NCI-H2227 (cell line): ENCODE measurements around the gene ST7.

ENCODE experiments used
- DNase-seq: peaks from one replicate; lab custom pipeline; 2025; ENCODE audit not compliant: unreplicated experiment; lab: John Stamatoyannopoulos, UW

The ST7 gene

DNA sequence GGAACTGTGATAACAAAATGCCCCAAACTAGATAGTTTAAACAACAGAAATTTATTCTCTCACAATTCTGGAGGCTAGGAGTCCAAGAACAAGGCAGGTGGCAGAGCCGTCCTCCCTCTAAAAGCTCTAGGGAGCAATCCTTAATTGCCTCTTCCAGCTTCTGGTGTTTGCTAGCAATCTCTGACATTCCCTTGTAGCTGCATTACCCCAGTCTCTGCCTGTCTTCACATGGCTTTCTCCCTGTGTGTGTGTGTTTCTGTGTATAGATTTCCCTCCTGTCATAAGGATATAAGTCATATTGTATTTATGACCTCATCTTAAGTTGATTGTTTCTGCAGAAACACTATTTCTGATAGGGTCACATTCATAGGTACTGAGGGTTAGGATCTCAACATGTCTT, 192.0 kb downstream of the ST7 start:
- no peak for DNase-seq

- DNase-seq: no peak
Measured at GRCh38 chr7:117146059-117146458, 192.8 kb downstream of the ST7 start.

GRCh38 chr7:117146511-117146910, 193.2 kb downstream of the ST7 start:
- DNase-seq: no peak

- DNase-seq: no peak
Measured at GRCh38 chr7:117148971-117149370, 195.7 kb downstream of the ST7 start.

DNA sequence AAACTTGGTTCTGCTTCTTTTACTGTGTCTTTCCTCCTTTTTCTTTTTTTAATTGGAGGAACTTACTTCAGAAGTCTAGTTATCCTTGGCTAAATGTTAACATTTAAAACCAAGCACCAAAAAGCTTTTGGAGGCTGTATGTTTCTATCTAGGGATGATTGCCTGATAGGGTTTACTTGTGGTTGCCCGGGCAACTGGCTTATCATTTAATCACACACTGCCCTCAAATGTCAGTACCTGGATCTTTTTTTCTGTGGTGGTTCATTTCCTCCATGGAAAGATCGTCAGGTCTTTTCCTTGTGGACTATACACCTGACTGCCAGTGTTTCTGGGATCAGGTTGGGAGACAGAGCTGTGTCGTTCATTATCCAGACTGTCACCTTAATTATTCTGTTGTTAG, 196.4 kb downstream of the ST7 start:
- no peak for DNase-seq

DNA sequence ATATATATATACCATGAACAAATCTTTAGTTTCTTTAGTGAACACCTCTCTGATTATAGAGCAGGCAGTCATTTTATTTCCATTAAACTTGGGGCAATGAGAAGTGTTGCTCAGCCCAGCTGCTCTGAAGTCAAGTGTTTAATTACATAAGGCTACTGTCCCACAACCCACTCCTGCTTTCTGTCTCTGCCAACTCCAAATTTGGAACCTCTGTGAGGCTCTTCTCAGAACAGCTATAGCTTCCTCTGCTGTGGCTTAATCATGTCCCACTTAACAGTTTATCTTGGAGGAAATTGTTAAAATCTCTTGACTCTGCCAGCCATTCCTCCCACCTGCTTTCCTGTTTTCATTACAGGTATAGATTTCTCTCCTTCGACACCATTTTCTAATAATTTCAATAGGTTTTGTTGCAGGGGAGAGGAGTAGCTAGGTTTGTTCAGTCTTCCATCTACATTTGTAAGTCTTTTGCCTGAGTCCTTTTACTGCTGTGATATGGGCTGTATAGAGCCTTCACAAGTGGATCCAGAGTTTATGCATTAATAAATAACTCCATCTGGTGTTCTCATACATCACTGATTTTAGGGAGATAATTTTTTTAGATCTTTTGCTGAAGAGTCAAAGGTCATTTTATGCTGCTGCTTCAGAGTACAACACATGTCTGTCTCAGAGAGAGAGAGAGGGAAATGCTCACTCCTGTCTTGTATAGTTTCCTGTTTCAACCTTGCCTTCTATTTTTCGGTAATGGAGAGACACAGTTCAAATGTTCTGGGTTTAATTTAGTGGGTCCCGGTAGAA, 199.1 kb downstream of the ST7 start:
- no peak for DNase-seq

DNA sequence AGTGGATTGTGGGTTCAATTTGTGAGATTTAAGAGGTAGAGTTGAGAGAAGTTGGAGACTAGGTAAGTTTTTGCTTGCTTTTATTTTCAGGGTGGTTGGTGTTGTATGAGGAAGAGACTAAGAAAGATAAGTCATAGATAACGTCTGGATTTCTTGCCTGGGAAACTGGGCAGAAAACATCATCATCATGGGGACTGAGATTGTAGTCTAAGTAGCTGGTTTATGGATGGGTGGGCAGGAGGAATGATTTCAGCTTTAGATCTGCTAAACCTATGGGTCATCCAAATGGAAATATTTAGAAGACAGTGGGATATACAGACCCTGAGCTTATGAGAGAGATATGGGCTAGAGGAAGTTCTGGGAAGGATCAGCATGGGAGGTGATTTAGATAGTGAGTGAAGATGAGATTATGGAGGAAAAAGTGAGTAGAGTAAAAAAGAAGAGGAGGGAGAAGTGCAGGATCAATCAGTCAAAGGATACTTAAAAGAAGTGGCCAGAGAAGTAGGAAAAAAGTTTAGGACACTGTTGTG, 199.8 kb downstream of the ST7 start:
- no peak for DNase-seq

- DNase-seq: no peak
Measured at GRCh38 chr7:117154721-117155120, 201.4 kb downstream of the ST7 start.

GRCh38 chr7:117155694-117156093, 202.4 kb downstream of the ST7 start:
- no peak for DNase-seq

DNA sequence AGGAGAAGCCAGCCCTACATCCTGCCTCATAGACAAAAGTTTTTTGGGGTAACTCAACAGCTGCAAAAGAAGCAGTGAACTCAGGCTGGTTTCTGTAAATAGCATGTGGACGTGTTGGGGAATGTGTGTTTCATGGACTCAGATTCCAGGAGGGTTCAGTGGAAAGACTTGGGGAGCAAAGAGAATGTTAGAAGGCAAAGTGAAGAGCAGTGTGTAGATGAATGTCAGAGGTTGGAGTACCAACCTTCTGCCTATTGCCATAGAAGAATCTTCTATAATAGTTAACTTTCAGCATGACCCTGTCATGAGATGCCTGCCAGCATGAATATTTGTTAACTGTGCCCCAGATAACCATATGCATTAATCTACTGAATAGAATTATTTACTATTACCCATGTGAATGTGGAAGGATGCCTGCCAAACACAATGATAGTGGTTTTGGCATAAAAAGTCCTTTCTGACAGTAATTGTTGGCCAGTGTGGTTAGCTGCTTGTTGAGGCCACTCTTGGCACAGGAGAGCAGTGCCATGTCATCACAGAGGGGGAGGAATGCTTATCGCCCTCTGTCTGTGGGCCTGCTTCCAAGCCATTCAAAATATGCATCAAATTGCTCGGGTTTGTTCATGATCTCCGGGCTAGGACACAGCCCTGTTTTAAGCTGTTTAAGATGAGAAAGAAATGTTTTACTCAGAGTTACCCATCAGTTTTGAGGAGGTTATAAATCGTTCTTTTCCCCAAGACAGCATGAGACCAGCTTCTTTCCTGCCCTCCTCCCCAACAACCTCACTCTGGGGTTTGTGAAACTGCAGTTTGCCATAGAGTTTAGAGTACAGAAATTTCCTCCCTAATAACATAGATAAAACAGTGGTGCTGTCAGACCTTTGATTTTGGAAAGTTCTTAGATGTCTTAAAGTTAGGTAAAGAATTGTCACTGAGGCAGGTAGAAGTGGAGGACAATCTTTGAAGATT, 204.2 kb downstream of the ST7 start:
- no peak for DNase-seq

GRCh38 chr7:117158941-117159697, 205.8 kb downstream of the ST7 start:
- DNase-seq: no peak

DNA sequence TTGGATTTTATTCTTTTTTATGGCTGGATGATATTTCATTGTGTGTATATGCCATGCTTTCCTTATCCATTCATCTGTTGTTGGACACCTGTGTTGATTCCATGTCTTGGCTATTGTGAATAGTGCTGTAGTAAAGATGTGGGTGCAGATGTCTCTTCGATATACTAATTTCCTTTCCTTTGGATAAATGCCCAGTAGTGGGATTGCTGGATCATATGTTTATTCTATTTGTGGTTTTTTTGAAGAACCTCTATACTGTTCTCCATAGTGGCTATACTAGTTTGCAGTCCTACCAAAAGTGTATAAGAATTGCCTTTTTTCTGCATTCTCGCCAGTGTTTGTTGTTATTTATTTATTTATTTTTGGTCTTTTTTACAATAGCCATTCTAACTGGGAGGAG, 209.8 kb downstream of the ST7 start:
- DNase-seq: no peak

DNA sequence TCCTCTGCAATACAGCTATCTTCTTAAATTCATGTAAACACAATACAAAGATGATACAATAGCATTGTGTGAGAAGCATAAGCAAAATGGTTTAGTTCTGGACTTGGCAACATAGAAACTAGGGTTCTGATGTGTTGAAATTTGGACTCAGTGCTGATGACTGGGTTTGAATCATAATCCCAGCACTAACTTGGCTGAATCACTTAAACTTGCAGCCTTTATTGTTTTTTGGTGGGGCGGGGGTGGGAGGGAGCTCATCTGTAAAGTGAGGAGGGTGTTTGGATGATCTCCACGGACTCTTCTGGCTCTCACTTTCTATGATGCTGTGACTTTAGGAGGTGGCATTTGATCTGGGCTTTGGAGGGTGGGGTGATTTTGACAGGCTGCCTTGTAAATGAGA, 211.3 kb downstream of the ST7 start:
- DNase-seq: no peak

DNA sequence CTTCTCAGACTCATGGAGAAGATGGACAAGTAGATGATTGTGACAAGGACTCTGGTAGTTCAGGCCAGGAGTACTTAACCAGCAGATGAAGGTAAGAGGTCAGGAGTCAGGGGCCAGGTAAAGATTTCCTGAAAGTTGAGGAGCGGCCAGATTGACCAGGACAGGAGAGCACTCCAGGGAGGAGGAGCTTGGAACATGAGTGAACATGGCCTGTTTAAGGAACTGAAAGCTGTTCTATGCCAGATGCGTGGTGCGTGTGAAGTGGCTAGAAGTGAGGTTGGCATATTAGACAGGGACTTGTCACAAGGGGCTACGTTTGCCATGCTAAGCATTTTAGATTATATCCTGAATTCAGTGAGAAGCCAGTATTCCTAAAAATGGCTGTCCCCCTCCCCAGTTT, 212.4 kb downstream of the ST7 start:
- no peak for DNase-seq

GRCh38 chr7:117169907-117170306, 216.6 kb downstream of the ST7 start:
- DNase-seq: no peak

DNA sequence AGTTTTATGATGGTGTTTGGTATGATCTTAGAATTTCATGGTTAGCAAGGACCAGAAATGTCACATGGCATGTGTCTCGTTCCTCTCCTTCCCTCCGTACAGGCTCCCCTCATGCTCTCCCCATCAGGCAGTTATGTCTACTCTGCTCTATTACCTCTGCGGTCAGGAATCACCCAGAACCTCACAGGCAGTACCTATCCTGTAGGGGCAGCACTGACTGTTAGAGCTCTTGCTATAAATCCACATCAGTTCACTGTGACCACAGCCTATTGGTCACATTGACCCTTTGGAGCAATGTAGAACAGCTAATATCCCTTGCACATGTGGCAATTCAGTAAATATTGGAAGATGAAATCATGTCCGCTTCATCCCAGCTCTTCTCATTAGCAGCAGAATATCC, 217.8 kb downstream of the ST7 start:
- no peak for DNase-seq

- no peak for DNase-seq
Measured at GRCh38 chr7:117172283-117172682, 219.0 kb downstream of the ST7 start.

- DNase-seq: no peak
Measured at GRCh38 chr7:117173035-117173770, 219.9 kb downstream of the ST7 start.

GRCh38 chr7:117176206-117176605, 222.9 kb downstream of the ST7 start:
- DNase-seq: no peak

- DNase-seq: no peak
Measured at GRCh38 chr7:117178600-117178999, 225.3 kb downstream of the ST7 start.
